ENCODE results near the gene SLC2A4.
A peak's percentile ranks its signal among the peaks of the same experiment; 100 is the strongest.

SLC2A4 gene

GRCh38 chr17:7307686-7308624 lies 26.4 kb downstream of the SLC2A4 start:
- DNase-seq, result peak; percentile 19

- peak; percentile 95 for DNase-seq
These were observed 27.3 kb downstream of the SLC2A4 start for GRCh38 chr17:7308625-7309433.

DNA sequence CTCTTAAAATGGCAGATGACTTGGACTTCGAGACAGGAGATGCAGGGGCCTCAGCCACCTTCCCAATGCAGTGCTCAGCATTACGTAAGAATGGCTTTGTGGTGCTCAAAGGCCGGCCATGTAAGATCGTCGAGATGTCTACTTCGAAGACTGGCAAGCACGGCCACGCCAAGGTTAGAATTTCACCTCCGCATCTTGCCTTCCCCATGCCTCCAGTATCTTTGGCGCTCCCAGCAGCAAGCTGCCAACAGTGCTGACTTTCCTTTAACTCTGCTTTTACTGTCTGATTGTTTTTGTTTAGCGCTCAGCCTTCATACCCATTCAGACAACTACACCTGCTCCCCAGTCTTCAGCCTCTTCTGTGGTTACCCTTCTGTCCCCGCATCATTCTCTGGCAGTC lies 28.1 kb downstream of the SLC2A4 start:
- DNase-seq, result no peak

DNA sequence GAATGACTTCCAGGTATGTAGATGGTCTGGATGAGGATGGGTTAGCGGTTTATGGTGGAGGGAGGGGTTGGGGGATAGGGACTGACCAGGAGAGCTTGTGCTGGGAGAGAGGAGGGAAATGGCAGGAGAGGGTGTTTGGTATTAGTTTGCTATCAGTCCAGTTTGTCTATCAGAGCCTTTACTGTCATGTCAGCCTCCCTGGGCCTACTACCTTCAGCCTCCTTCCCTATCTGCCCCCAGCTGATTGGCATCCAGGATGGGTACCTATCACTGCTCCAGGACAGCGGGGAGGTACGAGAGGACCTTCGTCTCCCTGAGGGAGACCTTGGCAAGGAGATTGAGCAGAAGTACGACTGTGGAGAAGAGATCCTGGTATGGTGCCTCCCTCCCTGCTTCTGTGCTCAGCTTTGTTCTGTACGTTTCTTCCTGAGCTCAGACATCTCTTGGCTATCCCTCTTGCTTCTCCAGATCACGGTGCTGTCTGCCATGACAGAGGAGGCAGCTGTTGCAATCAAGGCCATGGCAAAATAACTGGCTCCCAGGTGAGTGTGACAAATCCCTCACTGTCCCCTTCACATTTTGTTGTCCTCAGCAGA lies 29.7 kb downstream of the SLC2A4 start:
- DNase-seq, result no peak

GRCh38 chr17:7312432-7313087 lies 31.0 kb downstream of the SLC2A4 start:
- no peak for DNase-seq

DNA sequence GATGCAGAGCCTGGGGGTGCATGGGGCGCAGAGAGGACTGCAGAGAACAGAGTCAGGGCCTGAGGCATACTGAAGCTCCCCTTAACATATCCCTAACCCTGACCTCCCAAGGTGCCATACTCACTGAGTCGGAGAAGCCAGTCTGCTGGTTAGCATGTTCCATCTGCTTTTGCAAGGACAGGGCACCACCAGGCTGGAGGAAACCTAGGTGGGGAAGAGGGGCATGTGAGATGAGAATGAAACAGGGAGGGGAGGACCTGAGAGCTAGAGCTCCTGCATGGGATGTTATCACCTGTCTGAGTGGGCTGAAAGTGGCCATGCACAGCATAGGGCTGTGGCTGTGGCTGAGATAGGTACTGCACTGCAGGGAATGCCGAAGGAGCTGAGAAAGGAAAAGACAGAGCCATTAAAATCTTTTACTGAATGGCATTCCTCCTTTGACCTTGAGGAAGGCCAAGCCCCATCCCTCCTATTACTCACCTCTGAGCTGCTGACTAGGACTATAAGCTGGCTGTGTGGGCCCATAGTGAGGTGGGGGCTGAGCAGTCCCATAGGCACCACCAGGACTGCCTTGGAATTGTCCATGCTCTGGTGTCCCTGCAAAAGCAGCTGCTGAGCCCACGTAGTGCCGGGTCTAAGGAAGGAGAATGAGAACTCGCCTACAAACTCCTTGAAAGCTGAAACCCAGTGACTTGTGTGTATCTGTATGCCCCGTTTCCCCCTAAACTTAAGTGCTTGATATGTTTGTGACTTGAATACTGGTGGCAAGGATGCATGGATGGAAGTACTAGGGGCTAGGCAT lies 31.8 kb downstream of the SLC2A4 start:
- no peak for DNase-seq

GRCh38 chr17:7313890-7314718 lies 32.6 kb downstream of the SLC2A4 start:
- no peak for DNase-seq

- peak; percentile 90 for DNase-seq
These were observed 33.4 kb downstream of the SLC2A4 start, which contains the start of gene GPS2 for GRCh38 chr17:7314719-7315569. TSS of gene GPS2 (minus strand) at chr17:7315360. CDS start at chr17:7315052, 308 bp downstream.

- no peak for DNase-seq
These were observed 34.2 kb downstream of the SLC2A4 start for GRCh38 chr17:7315570-7316235.

DNA sequence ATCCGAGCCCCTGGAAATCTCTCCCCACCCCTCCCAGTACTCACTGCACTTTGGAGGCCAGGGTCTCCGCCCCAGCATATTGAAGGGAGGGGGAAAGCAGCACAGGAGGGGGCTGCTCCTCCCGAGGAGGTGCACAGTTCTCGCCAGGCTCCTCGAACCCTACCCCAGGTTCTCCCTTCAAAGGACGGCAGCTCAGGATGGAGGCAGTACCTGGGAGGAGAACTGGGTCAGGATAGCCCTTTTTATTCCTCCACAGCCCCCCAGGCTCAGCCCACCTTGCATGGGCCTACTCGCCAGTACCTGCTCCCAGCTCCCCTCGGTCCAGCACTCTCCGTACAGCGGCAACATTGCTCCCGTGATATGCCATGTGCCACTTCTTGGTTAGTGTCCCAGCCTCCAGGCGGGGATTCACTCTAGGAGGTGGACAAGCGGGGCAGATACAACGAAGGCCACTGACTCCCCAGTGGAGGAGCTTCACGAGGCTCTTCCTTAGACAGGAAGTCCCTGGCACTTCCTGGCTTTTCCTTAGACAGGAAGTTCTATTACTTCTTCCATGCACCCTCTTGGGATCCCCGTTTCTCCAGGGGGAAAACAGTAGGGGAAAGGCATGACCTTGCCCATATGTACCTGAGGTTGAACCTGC lies 35.8 kb downstream of the SLC2A4 start:
- DNase-seq, result no peak

DNA sequence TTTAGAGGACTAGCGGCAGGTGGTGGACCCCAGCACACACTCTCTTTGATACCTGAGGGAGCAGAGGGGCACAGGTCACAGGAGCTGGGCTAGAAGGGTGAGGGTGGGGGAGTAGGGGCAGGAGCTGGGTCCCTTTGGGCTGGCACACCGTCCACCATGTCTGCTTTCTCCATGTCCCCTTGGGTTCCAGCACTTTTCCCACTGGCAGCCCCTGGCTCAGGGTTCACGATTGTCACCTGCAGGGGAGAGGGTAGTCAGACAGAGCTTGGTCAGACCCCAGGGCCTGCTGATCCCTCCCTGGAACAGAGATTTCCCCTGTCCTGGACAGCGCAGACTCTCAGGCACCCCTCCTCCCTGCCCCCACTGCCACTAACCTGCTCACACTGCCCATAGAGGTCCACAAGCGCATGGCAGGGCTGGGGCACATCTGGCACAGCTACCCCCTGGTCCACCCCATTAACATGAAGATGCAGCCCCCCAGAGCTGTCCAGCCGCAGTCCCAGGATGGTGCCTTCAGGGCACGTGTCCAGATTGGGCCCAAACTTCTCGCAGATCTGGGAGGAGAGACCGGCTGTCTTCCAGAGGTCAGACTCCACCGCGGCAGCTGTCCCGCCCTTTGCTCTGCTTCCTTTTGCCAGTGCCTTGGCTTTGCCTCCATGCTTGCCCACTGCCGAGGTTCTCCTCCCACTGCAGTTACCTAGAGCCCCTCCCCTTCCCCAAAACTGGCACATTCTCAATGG lies 36.8 kb downstream of the SLC2A4 start:
- DNase-seq, result no peak

DNA sequence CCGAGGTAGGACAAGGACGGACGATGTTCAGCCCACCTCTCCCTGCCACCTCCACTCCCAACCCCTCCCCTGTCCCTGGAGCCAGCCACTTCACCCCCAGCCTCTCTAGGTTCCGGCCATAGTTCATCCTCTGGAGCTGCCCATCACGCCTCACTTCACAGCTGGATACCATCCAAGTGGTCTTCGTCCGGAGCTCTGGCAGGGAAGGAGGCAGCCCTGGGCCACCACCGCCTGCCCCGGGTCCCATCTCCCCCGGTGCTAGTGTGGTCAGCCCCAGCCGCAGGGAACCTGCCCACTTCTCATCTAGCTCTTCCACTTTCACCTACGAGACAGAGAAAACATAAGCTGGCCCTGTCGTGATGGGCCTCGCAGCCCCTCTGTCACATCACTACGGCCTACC lies 39.9 kb downstream of the SLC2A4 start:
- DNase-seq, result no peak

DNA sequence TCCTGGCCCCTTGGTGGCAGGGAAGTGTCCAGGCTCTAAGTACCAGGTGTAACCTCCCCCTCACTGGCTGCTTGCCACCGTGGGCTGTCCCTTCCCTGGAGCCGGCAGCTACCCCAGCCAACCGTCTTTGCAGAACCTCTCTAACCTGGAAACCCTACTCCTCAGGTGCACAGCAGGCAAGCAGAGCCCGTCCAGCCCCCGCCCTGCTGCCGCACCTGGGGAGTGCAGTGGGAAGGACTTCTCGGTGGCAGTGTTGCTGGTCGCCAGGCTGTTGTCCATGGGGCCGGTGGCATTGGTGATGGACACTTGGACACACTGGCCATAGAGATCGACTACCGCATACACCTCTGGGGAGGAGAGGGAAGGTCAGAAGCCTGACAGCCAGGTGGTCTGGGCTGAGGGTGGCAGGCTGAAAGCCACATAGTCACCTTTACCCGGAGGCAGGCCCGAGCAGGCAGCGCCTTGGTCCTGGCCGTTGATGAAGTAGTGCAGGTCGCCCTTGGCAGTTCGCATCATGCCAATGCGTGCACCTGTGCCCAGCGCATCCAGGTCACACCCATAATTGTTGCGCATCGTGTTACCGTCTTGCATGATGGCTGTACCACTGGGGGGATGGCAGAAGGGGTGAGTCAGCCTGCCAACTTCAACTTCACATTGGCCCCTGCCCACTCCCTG lies 41.1 kb downstream of the SLC2A4 start:
- no peak for DNase-seq

- peak; percentile 55 for DNase-seq
These were observed 42.4 kb downstream of the SLC2A4 start for GRCh38 chr17:7323731-7324437.

- DNase-seq, result no peak
These were observed 42.9 kb downstream of the SLC2A4 start for GRCh38 chr17:7324438-7324779.

GRCh38 chr17:7325031-7325528 lies 43.6 kb downstream of the SLC2A4 start:
- DNase-seq, result no peak

DNA sequence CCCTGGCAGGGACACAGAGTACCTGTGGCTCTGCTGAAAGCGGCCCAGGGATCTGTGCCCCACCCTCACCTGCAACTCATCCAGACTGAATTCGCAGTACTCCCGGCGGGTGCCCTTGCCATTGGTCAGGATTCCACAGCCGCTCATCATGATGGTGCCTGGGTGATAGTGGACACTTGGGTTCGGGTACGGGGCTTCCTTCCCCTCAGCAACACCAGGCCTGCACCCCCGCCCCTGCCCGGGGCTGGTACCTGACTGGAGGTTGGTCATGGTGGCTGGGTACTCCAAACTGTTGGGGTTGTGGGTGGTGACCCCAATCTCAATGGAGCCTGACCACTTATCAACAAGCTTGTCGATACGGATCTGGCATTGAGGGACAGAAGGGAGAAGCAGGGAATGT lies 44.7 kb downstream of the SLC2A4 start:
- no peak for DNase-seq

Data from CD4-positive, alpha-beta T cell treated with Interleukin-4 for 4 hours (primary cell).